ENCODE data around the gene STXBP1.
"Not testable (repeated sequence)": the region's sequence is repeated elsewhere in the genome, so short reads cannot be mapped to it uniquely, and the experiment has no call there.

The STXBP1 gene

GRCh38 chr9:127599550-127599891 is 12.6 kb upstream of the STXBP1 start:
- Histone ChIP-seq H3K9ac (ENCODE audit: insufficient read length) (no peak overlapping the region), H3K9me3 (ENCODE audit: low read depth, low read length) (no peaks in the 10 kb centered on the region), H3K36me3 (ENCODE audit: insufficient read depth, low read length) (no peaks in the 10 kb centered on the region), H3K4me3 (peak overlapping the region; percentile 45), H3K27ac (no peak overlapping the region)
- no peak for TF ChIP-seq FOXP2 (optimal IDR thresholded peaks at IDR 0.05; ENCODE audit: control extremely low read depth, extremely low read length, insufficient read depth)
- no peak for TF ChIP-seq EZH2 (IDR thresholded peaks at IDR 0.05)
- TF ChIP-seq POLR2AphosphoS5 (IDR thresholded peaks at IDR 0.05; ENCODE audit: borderline replicate concordance, low read depth, low read length): no peak
- DNase-seq (ENCODE audit: low read depth, low spot score): no peak

DNA sequence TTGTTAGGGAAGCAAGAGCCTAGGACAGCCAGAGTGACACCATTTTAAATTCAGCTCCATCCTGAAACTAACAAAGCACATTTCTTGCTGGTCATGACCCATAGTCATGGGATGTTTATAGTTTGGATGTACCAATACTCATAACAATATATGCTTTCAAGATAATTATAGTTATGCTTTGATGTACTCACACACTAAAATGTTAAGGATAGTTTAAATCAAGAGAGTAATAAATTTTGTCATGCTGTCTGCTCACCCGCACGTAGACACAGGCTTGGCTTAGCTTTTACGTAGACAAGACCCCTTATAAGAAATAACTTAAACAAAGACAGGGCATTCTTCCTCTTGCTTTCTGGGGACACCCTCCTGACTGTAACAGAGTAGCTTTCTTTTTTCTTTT is 8.9 kb upstream of the STXBP1 start:
- no peaks in the 10 kb centered on the region for H3K9me3 ChIP-seq (ENCODE audit: low read depth, low read length)
- H3K27ac ChIP-seq: no peak overlapping the region
- no peaks in the 10 kb centered on the region for H3K36me3 ChIP-seq (ENCODE audit: insufficient read depth, low read length)
- no peak overlapping the region for H3K9ac ChIP-seq (ENCODE audit: insufficient read length)
- H3K4me3 ChIP-seq: no peak overlapping the region
- no peak for DNase-seq (ENCODE audit: low read depth, low spot score)
- TF ChIP-seq POLR2AphosphoS5 (IDR thresholded peaks at IDR 0.05; ENCODE audit: borderline replicate concordance, low read depth, low read length): no peak
- TF ChIP-seq FOXP2 (optimal IDR thresholded peaks at IDR 0.05; ENCODE audit: control extremely low read depth, extremely low read length, insufficient read depth): no peak
- TF ChIP-seq EZH2 (IDR thresholded peaks at IDR 0.05): no peak

DNA sequence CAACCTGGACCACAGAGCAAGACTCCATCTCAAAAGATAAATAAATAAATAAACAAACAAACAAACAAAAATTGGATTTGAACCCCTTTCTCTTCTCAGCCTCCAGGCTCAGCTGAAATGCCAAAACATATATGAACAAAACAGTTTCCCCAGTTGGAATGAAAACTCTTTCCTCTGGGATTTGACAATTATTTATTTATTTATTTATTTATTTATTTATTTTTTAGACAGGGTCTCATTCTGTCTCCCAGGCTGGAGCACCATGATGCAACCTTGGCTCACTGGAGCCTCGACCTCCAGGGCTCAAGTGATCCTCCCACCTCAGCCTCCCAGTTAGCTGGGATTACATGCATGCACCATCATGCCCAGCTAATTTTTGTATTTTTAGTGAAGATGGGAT is 6.0 kb upstream of the STXBP1 start:
- Histone ChIP-seq H3K27ac (no peak overlapping the region), H3K4me3 (no peak overlapping the region), H3K9me3 (ENCODE audit: low read depth, low read length) (no peaks in the 10 kb centered on the region), H3K36me3 (ENCODE audit: insufficient read depth, low read length) (no peaks in the 10 kb centered on the region), H3K9ac (ENCODE audit: insufficient read length) (no peak overlapping the region)
- TF ChIP-seq FOXP2 (optimal IDR thresholded peaks at IDR 0.05; ENCODE audit: control extremely low read depth, extremely low read length, insufficient read depth): no peak
- no peak for TF ChIP-seq EZH2 (IDR thresholded peaks at IDR 0.05)
- no peak for TF ChIP-seq POLR2AphosphoS5 (IDR thresholded peaks at IDR 0.05; ENCODE audit: borderline replicate concordance, low read depth, low read length)
- DNase-seq (ENCODE audit: low read depth, low spot score): no peak

- no peak overlapping the region for H3K27ac ChIP-seq
- TF ChIP-seq POLR2AphosphoS5 (IDR thresholded peaks at IDR 0.05; ENCODE audit: borderline replicate concordance, low read depth, low read length) (no peak), EZH2 (IDR thresholded peaks at IDR 0.05) (no peak), FOXP2 (optimal IDR thresholded peaks at IDR 0.05; ENCODE audit: control extremely low read depth, extremely low read length, insufficient read depth) (no peak)
- H3K4me3 ChIP-seq: peak overlapping the region; percentile 65
These were observed 3.7 kb upstream of the STXBP1 start for GRCh38 chr9:127608104-127608966.

DNA sequence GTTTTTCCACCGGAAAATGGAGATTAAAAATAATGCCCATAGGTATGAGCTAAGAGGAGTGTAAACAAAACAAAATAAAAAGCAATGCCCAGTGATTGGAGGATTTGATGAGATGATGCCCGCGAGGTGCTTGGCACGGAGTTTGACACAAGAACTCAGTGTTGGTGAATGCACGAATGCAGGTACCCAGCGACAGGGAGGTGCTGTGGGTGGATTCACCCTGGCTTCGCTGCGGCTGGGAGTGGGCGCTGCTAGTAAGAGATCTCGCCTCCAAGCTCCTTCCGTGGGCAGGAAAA is 526 bp upstream of the STXBP1 start:
- Histone ChIP-seq H3K9ac (ENCODE audit: insufficient read length) (no peak overlapping the region), H3K9me3 (ENCODE audit: low read depth, low read length) (no peaks in the 10 kb centered on the region; the same call in 1 of the 2 replicates), H3K36me3 (ENCODE audit: insufficient read depth, low read length) (no peaks in the 10 kb centered on the region), H3K4me3 (peak overlapping the region; percentile 87), H3K27ac (no peak overlapping the region)
- TF ChIP-seq EZH2 (IDR thresholded peaks at IDR 0.05) (no peak), FOXP2 (optimal IDR thresholded peaks at IDR 0.05; ENCODE audit: control extremely low read depth, extremely low read length, insufficient read depth) (no peak), POLR2AphosphoS5 (IDR thresholded peaks at IDR 0.05; ENCODE audit: borderline replicate concordance, low read depth, low read length) (no peak)
- no peak for DNase-seq (ENCODE audit: low read depth, low spot score)

More at GRCh38 chr9:127608104-127608966, 3.7 kb upstream of the STXBP1 start:
- H3K9ac ChIP-seq (ENCODE audit: insufficient read length): no peak overlapping the region
- no peak for DNase-seq (ENCODE audit: low read depth, low spot score)
- no peaks in the 10 kb centered on the region for H3K9me3 ChIP-seq (ENCODE audit: low read depth, low read length)
- H3K36me3 ChIP-seq (ENCODE audit: insufficient read depth, low read length): no peaks in the 10 kb centered on the region

DNA sequence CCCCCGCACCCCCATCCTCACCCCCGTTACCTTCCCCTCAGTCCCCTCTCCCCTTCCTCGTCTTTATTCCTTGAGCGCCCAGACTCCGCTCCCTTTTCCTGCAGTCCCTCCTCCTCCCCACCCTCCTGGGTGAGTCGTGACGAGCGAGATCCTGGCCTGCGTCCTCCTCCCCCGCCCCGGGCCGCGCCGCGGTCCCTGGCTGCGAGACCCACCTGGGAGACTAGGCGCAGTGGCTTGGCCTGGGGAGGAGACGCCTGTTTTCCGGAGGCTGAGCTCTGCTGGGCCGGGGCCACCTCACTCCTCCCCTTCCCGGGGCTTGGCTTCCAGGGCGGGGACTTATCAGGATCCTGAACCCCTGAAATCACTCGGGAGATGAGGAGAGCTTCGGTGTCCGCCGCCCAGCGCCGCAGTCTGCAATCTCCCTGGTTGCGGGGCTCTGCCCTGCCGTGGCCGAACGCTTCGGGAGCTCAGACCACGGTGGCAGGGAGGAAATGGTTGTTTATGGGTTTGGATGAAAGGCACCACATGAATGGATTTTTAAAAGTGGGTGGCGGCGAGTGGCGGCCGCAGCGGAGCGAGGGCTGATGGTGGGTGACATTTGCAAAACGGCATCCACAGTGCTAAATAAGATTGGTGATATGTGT is 984 bp downstream of the STXBP1 start:
- H3K9me3 ChIP-seq (ENCODE audit: low read depth, low read length): no peaks in the 10 kb centered on the region; the same call in 1 of the 2 replicates
- H3K27ac ChIP-seq: no peak overlapping the region
- no peak for DNase-seq (ENCODE audit: low read depth, low spot score)
- TF ChIP-seq EZH2 (IDR thresholded peaks at IDR 0.05) (no peak), FOXP2 (optimal IDR thresholded peaks at IDR 0.05; ENCODE audit: control extremely low read depth, extremely low read length, insufficient read depth) (no peak), POLR2AphosphoS5 (IDR thresholded peaks at IDR 0.05; ENCODE audit: borderline replicate concordance, low read depth, low read length) (no peak)
- H3K9ac ChIP-seq (ENCODE audit: insufficient read length): no peak overlapping the region
- peak overlapping the region; percentile 86 for H3K4me3 ChIP-seq
- H3K36me3 ChIP-seq (ENCODE audit: insufficient read depth, low read length): no peaks in the 10 kb centered on the region

- no peak overlapping the region for H3K27ac ChIP-seq
- peak overlapping the region; percentile 86 for H3K4me3 ChIP-seq
- no peak for DNase-seq (ENCODE audit: low read depth, low spot score)
- no peaks in the 10 kb centered on the region; the same call in 1 of the 2 replicates for H3K9me3 ChIP-seq (ENCODE audit: low read depth, low read length)
- TF ChIP-seq FOXP2 (optimal IDR thresholded peaks at IDR 0.05; ENCODE audit: control extremely low read depth, extremely low read length, insufficient read depth) (no peak), EZH2 (IDR thresholded peaks at IDR 0.05) (no peak), POLR2AphosphoS5 (IDR thresholded peaks at IDR 0.05; ENCODE audit: borderline replicate concordance, low read depth, low read length) (no peak)
- no peaks in the 10 kb centered on the region for H3K36me3 ChIP-seq (ENCODE audit: insufficient read depth, low read length)
- H3K9ac ChIP-seq (ENCODE audit: insufficient read length): no peak overlapping the region
These were observed 1.5 kb downstream of the STXBP1 start for GRCh38 chr9:127613583-127613954.

DNA sequence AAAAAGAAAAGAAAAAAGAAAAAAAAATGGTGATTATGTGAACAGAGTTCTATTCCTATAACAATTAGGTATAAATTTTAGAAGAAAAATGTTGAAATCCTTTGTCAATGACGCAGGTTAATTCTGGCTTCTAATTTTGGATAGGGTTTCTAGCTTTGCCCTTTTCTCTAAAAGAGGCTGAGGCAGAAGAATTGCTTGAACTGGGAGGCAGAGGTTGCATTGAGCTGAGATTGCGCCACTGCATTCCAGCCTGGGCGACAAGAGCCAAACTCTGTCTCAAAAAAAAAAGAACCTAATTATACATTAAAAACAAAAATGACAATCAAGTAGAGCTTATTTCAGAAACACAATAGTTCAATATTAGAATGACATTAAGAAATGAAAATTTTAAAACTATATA is 2.9 kb downstream of the STXBP1 start:
- no peak overlapping the region for H3K4me3 ChIP-seq
- no peak overlapping the region for H3K27ac ChIP-seq
- H3K9me3 ChIP-seq (ENCODE audit: low read depth, low read length): no peaks in the 10 kb centered on the region; the same call in 1 of the 2 replicates
- no peak for TF ChIP-seq EZH2 (IDR thresholded peaks at IDR 0.05)
- TF ChIP-seq FOXP2 (optimal IDR thresholded peaks at IDR 0.05; ENCODE audit: control extremely low read depth, extremely low read length, insufficient read depth): no peak
- TF ChIP-seq POLR2AphosphoS5 (IDR thresholded peaks at IDR 0.05; ENCODE audit: borderline replicate concordance, low read depth, low read length): no peak
- no peak overlapping the region for H3K9ac ChIP-seq (ENCODE audit: insufficient read length)
- DNase-seq (ENCODE audit: low read depth, low spot score): no peak
- H3K36me3 ChIP-seq (ENCODE audit: insufficient read depth, low read length): no peaks in the 10 kb centered on the region

DNA sequence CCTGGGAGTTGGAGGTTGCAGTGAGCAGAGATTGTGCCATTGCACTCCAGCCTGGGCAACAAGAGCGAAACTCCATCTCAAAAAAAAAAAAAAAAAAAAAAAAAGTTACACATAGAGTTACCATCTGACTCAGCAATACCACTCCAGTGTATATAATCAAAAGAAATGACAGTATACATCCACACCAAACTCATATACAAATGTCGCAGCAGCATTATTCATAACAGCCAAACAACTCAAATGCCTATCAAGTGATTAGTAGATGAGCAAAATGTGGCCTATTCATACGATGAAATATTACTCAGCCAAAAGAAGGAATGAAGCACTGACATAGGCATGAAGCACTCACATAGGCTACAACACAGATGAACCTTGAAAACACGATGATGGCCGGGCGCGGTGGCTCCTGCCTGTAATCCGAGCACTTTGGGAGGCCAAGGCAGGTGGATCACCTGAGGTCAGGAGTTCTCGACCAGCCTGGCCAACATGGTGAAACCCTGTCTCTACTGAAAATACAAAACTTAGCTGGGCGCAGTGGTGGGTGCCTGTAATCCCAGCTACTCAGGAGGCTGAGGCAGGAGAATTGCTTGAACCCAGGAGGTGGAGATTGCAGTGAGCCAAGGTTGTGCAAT is 9.4 kb downstream of the STXBP1 start:
- H3K4me3 ChIP-seq; H3K9ac ChIP-seq (ENCODE audit: insufficient read length); H3K9me3 ChIP-seq (ENCODE audit: low read depth, low read length); DNase-seq (ENCODE audit: low read depth, low spot score); H3K27ac ChIP-seq; H3K36me3 ChIP-seq (ENCODE audit: insufficient read depth, low read length): not testable (repeated sequence)
